ENCODE data around the gene DIP2C.

GRCh38 chr10:383519-383918 lies 305.9 kb downstream of the DIP2C start:
- no peak for TF ChIP-seq POLR2A (IDR thresholded peaks at IDR 0.05; ENCODE audit: low read depth, low read length)
- no peak for TF ChIP-seq POLR2AphosphoS5 (IDR thresholded peaks at IDR 0.05; ENCODE audit: low read depth, low read length)
- TF ChIP-seq TAF1 (IDR thresholded peaks at IDR 0.05; ENCODE audit: borderline replicate concordance, low read depth, low read length): no peak

All from GM12892 (cell line).